Stomach smooth muscle (tissue), 2 donors: ENCODE data around the gene SLC47A2.
A peak's percentile ranks its signal among the peaks of the same experiment; 100 is the strongest.

ENCODE experiments used
- H3K27ac ChIP-seq: one replicate; pipeline ENCODE4 v1.7.0; 2013; ENCODE audit warnings: mild to moderate bottlenecking, low read length, inconsistent platforms
- H3K27me3 ChIP-seq, 2 donors: one replicate each; pipeline ENCODE4 v1.7.0; 2013; ENCODE audit warnings: low read length in 2 of 2; ENCODE audit not compliant: insufficient read depth in 2 of 2, control insufficient read depth in 1 of 2
- H3K36me3 ChIP-seq, 2 donors: one replicate each; pipeline ENCODE4 v1.7.0; 2013; ENCODE audit warnings: low read length in 2 of 2; ENCODE audit not compliant: control insufficient read depth in 2 of 2, insufficient read depth in 2 of 2
- H3K4me1 ChIP-seq: one replicate; pipeline ENCODE4 v1.7.0; 2013; ENCODE audit warnings: low read length; ENCODE audit not compliant: control insufficient read depth, insufficient read depth
- H3K4me3 ChIP-seq, 2 donors: one replicate each; pipeline ENCODE4 v1.7.0; 2013; ENCODE audit warnings: low read length in 2 of 2
- H3K9ac ChIP-seq, 2 donors: one replicate each; pipeline ENCODE4 v1.7.0; 2013; ENCODE audit warnings: low read length in 2 of 2, mild to moderate bottlenecking in 1 of 2
- H3K9me3 ChIP-seq, 2 donors: one replicate each; pipeline ENCODE4 v1.7.0; 2013; ENCODE audit warnings: low read length in 2 of 2; ENCODE audit not compliant: control insufficient read depth in 2 of 2
- donor health status: healthy.
- donor health status: Pancreatic carcinoma.

Gene SLC47A2

GRCh38 chr17:19649274-19649541, 67.2 kb downstream of the SLC47A2 start:
- H3K9me3 ChIP-seq: no peaks in the 10 kb centered on the region
- H3K4me3 ChIP-seq: peak overlapping the region; percentile 69 to 96
- peak overlapping the region; percentile 95 for H3K27ac ChIP-seq
- no peaks in the 10 kb centered on the region for H3K27me3 ChIP-seq
- peak overlapping the region; percentile 76 to 90 for H3K9ac ChIP-seq
- peaks cover 37% of the 10 kb centered on the region for H3K4me1 ChIP-seq
- no peaks in the 10 kb centered on the region for H3K36me3 ChIP-seq

DNA sequence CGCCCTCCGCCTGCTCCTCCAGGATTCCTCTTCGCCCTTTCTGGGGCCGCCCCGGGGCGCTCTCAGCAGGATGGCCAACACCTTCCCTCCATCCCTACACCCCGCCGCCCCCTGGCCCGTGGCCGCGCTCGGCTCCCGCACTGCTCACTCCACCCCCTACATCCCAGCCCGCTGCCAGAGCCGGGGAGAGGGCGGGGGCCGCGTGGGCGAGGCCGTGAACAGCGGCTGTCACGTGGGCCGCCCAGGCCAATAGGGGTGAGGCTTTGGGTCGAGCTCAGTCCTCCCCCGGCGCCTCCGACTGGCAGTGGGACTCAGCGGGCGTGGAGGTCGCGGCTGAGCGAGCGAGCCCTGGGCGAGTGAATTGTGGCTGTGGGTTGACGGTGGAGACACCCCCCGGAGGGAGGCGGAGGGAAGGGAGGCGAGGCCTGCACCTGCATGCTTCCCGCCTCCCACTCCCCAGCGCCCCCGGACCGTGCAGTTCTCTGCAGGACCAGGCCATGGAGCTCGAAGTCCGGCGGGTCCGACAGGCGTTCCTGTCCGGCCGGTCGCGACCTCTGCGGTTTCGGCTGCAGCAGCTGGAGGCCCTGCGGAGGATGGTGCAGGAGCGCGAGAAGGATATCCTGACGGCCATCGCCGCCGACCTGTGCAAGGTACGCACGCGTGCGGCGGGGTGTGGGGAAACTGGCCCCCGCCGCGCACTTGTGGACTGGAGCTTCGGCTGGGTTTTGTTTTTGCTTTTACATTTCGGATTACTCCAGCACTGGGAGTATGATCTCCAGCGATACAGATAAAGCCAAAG, 67.7 kb downstream of the SLC47A2 start, which contains the start of gene ALDH3A2:
TSS of gene ALDH3A2 (plus strand) at position 277 of the 799 bp plus-strand sequence. CDS start at position 498, 221 bp downstream.
- H3K9me3 ChIP-seq: no peaks in the 10 kb centered on the region
- no peaks in the 10 kb centered on the region for H3K36me3 ChIP-seq
- no peaks in the 10 kb centered on the region for H3K27me3 ChIP-seq
- peaks cover 37% of the 10 kb centered on the region for H3K4me1 ChIP-seq
- peak within 1 kb of the TSS; percentile 69 to 96 for H3K4me3 ChIP-seq
- H3K27ac ChIP-seq: peak within 1 kb of the TSS; percentile 95
- peak within 1 kb of the TSS; percentile 90 to 94 for H3K9ac ChIP-seq

DNA sequence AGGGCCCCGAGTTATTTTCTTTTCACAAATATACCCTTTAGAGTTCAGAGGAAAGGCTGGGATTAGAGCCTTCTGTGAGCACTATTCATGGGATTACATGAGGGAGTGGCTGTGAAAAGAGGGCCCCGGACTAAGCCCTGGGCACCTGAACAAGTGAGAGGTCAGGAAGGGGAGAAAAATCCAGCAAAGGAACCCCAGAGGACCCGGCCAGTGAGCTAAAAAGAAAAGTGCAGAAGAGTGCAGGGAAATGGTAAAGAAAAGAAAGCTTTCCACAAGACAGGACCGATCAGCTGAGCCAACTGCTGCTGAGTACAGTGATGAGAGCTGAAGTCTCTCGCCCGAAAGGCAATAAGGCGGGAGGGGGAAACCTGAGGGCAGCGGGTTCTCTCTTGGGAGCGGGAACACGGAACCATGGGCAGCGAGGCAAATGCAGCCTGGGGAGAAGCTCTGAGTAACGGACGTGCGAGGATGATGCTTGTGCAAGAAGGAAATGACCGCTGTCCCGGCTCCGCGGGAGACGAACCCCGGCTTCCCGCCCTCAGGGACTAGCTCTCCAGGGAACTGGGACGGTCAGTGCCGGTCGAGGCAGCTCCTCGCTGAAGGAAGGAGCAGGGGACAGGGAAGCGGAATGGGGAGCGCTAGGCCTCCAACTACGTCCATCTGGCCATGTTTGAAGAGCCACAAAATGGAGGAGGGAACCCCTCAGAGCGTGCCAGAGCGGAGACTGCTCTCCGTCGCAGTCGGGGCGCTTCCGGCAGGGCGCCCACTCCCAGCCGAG, 68.5 kb downstream of the SLC47A2 start:
- Histone ChIP-seq H3K27me3 (no peaks in the 10 kb centered on the region), H3K4me3 (peak overlapping the region; percentile 69 to 96), H3K36me3 (no peaks in the 10 kb centered on the region), H3K9ac (peak overlapping the region; percentile 90 to 94), H3K27ac (peak overlapping the region; percentile 95), H3K9me3 (no peaks in the 10 kb centered on the region), H3K4me1 (peaks cover 37% of the 10 kb centered on the region)

DNA sequence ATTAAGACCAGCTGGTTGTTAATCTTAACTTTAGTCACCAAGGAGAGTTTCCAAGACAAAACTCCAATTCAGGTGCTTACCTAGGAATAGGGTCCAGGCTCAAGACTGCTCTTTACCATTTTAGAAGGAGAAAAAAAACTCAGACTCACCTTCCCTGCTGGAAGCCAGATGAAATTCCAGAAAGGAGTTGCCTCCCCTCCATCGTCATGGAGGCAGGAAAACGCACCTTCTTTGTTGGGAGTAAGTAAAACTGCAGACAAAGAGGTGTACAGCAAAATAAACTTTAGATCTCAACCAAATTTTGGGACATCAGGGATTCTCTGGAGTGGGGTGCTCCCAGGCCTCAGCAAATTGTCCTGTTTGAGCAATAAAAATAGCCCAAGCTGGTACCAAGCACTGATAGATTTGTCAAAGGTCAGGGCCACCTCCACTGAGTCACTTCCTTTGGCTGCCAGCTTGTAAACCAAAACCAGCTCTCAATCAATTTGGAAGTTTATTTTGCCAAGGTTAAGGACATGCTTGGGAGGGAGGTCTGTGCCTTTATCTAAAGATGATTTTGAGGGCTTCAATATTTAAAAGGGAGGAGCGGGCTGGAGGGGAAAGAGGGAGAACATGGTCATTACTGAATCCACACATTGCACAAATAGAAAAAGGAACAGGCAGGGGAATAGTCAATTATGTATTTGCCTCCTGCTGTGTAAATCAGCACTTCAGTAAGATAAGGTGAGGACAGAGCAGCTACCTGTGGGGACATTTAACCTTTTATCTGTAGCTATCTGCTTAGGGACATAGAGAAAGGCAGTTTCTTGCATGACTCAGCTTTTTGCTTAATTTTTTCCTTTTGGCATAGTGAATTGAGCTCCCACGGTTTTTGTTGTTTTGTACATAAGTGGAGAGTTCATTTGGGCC, 69.3 kb downstream of the SLC47A2 start:
- no peaks in the 10 kb centered on the region for H3K36me3 ChIP-seq
- H3K4me3 ChIP-seq: peak overlapping the region in 1 of 2 donors; percentile 96
- H3K9me3 ChIP-seq: no peaks in the 10 kb centered on the region
- peak overlapping the region; percentile 90 to 94 for H3K9ac ChIP-seq
- H3K27me3 ChIP-seq: no peaks in the 10 kb centered on the region
- H3K4me1 ChIP-seq: peaks cover 33% of the 10 kb centered on the region
- peak overlapping the region; percentile 95 for H3K27ac ChIP-seq

DNA sequence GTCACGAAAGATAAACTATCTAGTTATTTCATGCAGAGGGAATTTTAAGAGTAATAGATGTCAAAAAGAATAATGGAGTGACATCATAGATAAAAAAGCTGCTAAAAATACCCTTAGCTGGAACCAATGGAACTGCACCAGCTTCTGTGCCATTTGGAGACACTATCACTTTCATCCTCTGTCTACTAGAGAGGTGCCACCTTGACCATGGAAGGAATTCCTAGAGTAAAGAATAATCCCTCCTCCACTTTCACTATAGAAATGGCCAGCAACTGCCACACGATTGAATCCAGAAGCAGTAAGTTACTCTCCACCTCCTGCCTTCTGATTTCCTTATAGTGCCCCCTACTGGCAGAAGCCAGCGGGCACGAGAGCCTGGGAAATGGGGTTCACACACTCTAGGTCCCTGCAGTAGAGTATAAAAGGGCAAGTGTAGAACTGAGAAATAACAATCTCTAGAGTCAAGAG, 70.6 kb downstream of the SLC47A2 start:
- Histone ChIP-seq H3K27me3 (no peaks in the 10 kb centered on the region), H3K9me3 (no peaks in the 10 kb centered on the region), H3K4me3 (no peak overlapping the region), H3K36me3 (no peaks in the 10 kb centered on the region), H3K27ac (peak overlapping the region; percentile 18), H3K4me1 (peaks cover 33% of the 10 kb centered on the region), H3K9ac (no peak overlapping the region)

GRCh38 chr17:19644493-19645210, 71.7 kb downstream of the SLC47A2 start:
- H3K27ac ChIP-seq: no peak overlapping the region
- no peak overlapping the region for H3K4me3 ChIP-seq
- no peaks in the 10 kb centered on the region for H3K27me3 ChIP-seq
- H3K9me3 ChIP-seq: no peaks in the 10 kb centered on the region
- no peak overlapping the region for H3K9ac ChIP-seq
- no peaks in the 10 kb centered on the region for H3K36me3 ChIP-seq
- H3K4me1 ChIP-seq: peaks cover 26% of the 10 kb centered on the region

- Histone ChIP-seq H3K9ac (no peak overlapping the region), H3K9me3 (no peaks in the 10 kb centered on the region), H3K36me3 (no peaks in the 10 kb centered on the region)
Observed at GRCh38 chr17:19642373-19642893, 74.0 kb downstream of the SLC47A2 start.

GRCh38 chr17:19641687-19642372, 74.6 kb downstream of the SLC47A2 start:
- H3K4me3 ChIP-seq: no peak overlapping the region
- H3K9me3 ChIP-seq: no peaks in the 10 kb centered on the region
- H3K4me1 ChIP-seq: peaks cover 9% of the 10 kb centered on the region
- no peaks in the 10 kb centered on the region for H3K27me3 ChIP-seq
- H3K36me3 ChIP-seq: no peaks in the 10 kb centered on the region
- no peak overlapping the region for H3K27ac ChIP-seq
- H3K9ac ChIP-seq: no peak overlapping the region

More at GRCh38 chr17:19642373-19642893, 74.0 kb downstream of the SLC47A2 start:
- no peak overlapping the region for H3K4me3 ChIP-seq
- H3K27me3 ChIP-seq: no peaks in the 10 kb centered on the region
- peaks cover 15% of the 10 kb centered on the region for H3K4me1 ChIP-seq
- H3K27ac ChIP-seq: no peak overlapping the region

GRCh38 chr17:19631905-19632304, 84.5 kb downstream of the SLC47A2 start:
- no peaks in the 10 kb centered on the region for H3K4me1 ChIP-seq
- H3K9me3 ChIP-seq: no peaks in the 10 kb centered on the region
- H3K27ac ChIP-seq: no peak overlapping the region
- no peaks in the 10 kb centered on the region for H3K27me3 ChIP-seq
- H3K9ac ChIP-seq: no peak overlapping the region
- H3K4me3 ChIP-seq: no peak overlapping the region
- H3K36me3 ChIP-seq: no peaks in the 10 kb centered on the region
